IMR-90 (cell line): ENCODE measurements around the gene SPAG9. TPM values are rescaled to one million over a fixed set of nuclear protein-coding genes. Genes with fewer than 3 reads are reported as not detected.

Experiments
- ATAC-seq: fragments of 200-7000 bp; cut with Tn5 transposase; 2 replicates; pipeline ENCODE4 v1.9.1; 2020; ENCODE audit warnings: low read depth, mild to moderate bottlenecking, moderate library complexity
- BruUV-seq: library from RNA; stranded (reverse); fragments of 400-500 nt; replicated peaks from 2 replicates; lab custom pipeline; 2021; lab: Mats Ljungman, UMichigan
- CTCF ChIA-PET: fragments of 300-600 bp; formaldehyde crosslinking; extraction: SDS; loops from one replicate; lab custom pipeline; 2021; ENCODE audit warnings: antibody characterized with exemption; lab: Yijun Ruan, JAX
- POLR2A ChIA-PET: fragments of 300-600 bp; sonication (Branson Sonifier 250); formaldehyde crosslinking; loops from one replicate; lab custom pipeline; 2022; ENCODE audit warnings: antibody characterized with exemption; ENCODE audit not compliant: unreplicated experiment; lab: Charles Lee
- DNase-seq: peaks from one replicate; pipeline ENCODE4 v3.0.0; 2013
- H2AFZ ChIP-seq: replicated peaks from 2 replicates; pipeline ENCODE3; 2013; ENCODE audit warnings: low read length, mild to moderate bottlenecking; ENCODE audit not compliant: poor library complexity
- H2AK5ac ChIP-seq: 2 replicates; pipeline ENCODE4 v1.6.1; 2013; ENCODE audit warnings: low read depth, low read length, inconsistent platforms
- H2AK9ac ChIP-seq: replicated peaks from 2 replicates; pipeline ENCODE3; 2013; ENCODE audit warnings: mild to moderate bottlenecking, low read depth, low read length, moderate library complexity; ENCODE audit not compliant: poor library complexity
- H2BK120ac ChIP-seq: 2 replicates; pipeline ENCODE4 v1.6.1; 2013; ENCODE audit warnings: low read depth, low read length, inconsistent platforms
- H2BK15ac ChIP-seq: 3 replicates; pipeline ENCODE4 v1.6.1; 2013; ENCODE audit warnings: low read depth, low read length, inconsistent platforms
- H2BK20ac ChIP-seq: 2 replicates; pipeline ENCODE4 v1.6.1; 2013; ENCODE audit warnings: low read depth, mild to moderate bottlenecking, inconsistent platforms, low read length, moderate library complexity
- H2BK5ac ChIP-seq: 2 replicates; pipeline ENCODE4 v1.6.1; 2013; ENCODE audit warnings: mild to moderate bottlenecking, low read depth, low read length, inconsistent platforms; ENCODE audit not compliant: poor library complexity, severe bottlenecking
- H3K14ac ChIP-seq: replicated peaks from 2 replicates; pipeline ENCODE4 v1.6.1; 2013; ENCODE audit warnings: low read depth, low read length, inconsistent platforms
- H3K18ac ChIP-seq: 2 replicates; pipeline ENCODE4 v1.6.1; 2013; ENCODE audit warnings: low read depth, low read length, control low read depth
- H3K23ac ChIP-seq: 2 replicates; pipeline ENCODE4 v1.6.1; 2013; ENCODE audit warnings: low read depth, low read length, inconsistent platforms
- H3K27ac ChIP-seq: 2 replicates; pipeline ENCODE4 v1.5.1; 2013; ENCODE audit warnings: mild to moderate bottlenecking, control low read depth, low read length; ENCODE audit not compliant: insufficient read depth
- H3K27me3 ChIP-seq: 2 replicates; pipeline ENCODE4 v1.6.1; 2013; ENCODE audit warnings: low read length; ENCODE audit not compliant: control insufficient read depth, insufficient read depth
- H3K36me3 ChIP-seq: 2 replicates; pipeline ENCODE4 v1.6.1; 2013; ENCODE audit warnings: low read length, mixed read lengths; ENCODE audit not compliant: control insufficient read depth, insufficient read depth
- H3K4ac ChIP-seq: 2 replicates; pipeline ENCODE4 v1.6.1; 2013; ENCODE audit warnings: low read depth, low read length, inconsistent platforms
- H3K4me1 ChIP-seq: 2 replicates; pipeline ENCODE4 v1.6.1; 2013; ENCODE audit warnings: low read length, mixed read lengths; ENCODE audit not compliant: control insufficient read depth, insufficient read depth
- H3K4me2 ChIP-seq: 2 replicates; pipeline ENCODE4 v1.6.1; 2013; ENCODE audit warnings: low read depth, mild to moderate bottlenecking, control low read depth, low read length, moderate library complexity
- H3K4me3 ChIP-seq: 2 replicates; pipeline ENCODE4 v1.5.1; 2013; ENCODE audit warnings: low read depth, mild to moderate bottlenecking, control low read depth, low read length, moderate library complexity; ENCODE audit not compliant: insufficient read depth
- H3K56ac ChIP-seq: 2 replicates; pipeline ENCODE4 v1.6.1; 2013; ENCODE audit warnings: low read length, inconsistent platforms; ENCODE audit not compliant: insufficient read depth; ENCODE audit errors: extremely low read depth
- H3K79me1 ChIP-seq, 2 experiments: 2 replicates each; pipeline ENCODE4 v1.6.1; 2013; ENCODE audit warnings: low read length in 2 of 2, inconsistent platforms in 1 of 2, low read depth in 1 of 2
- H3K9ac ChIP-seq: 2 replicates; pipeline ENCODE4 v1.6.1; 2013; ENCODE audit warnings: low read depth, low read length, control low read depth
- H3K9me1 ChIP-seq: 2 replicates; pipeline ENCODE4 v1.6.1; 2013; ENCODE audit warnings: low read length, inconsistent platforms; ENCODE audit not compliant: insufficient read depth
- H3K9me3 ChIP-seq: 2 replicates; pipeline ENCODE4 v1.6.1; 2013; ENCODE audit warnings: low read length; ENCODE audit not compliant: control insufficient read depth, insufficient read depth
- H4K20me1 ChIP-seq: 2 replicates; pipeline ENCODE4 v1.6.1; 2013; ENCODE audit warnings: low read length, inconsistent platforms; ENCODE audit not compliant: insufficient read depth
- H4K5ac ChIP-seq: 2 replicates; pipeline ENCODE4 v1.6.1; 2013; ENCODE audit warnings: mild to moderate bottlenecking, low read depth, low read length, control low read depth
- H4K8ac ChIP-seq, 2 experiments: 2 replicates each; pipeline ENCODE4 v1.6.1; 2013; ENCODE audit warnings: low read depth in 2 of 2, low read length in 2 of 2, control low read depth in 1 of 2, inconsistent platforms in 1 of 2
- H4K91ac ChIP-seq: 2 replicates; pipeline ENCODE4 v1.6.1; 2013; ENCODE audit warnings: low read depth, low read length, inconsistent platforms; ENCODE audit not compliant: insufficient read depth
- MAFK ChIP-seq: IDR thresholded peaks from 2 replicates; pipeline ENCODE4 v1.6.1; 2012; ENCODE audit warnings: low read depth, low read length, improper control_type of control experiment
- WGBS, 2 experiments: methylation state at CpG; one replicate each; pipeline versions ENCODE4 v1.1.5 to v1.1.7; 2013; ENCODE audit warnings: missing lambda C conversion rate in 2 of 2; ENCODE audit not compliant: insufficient read length in 1 of 2; ENCODE audit errors: extremely low coverage in 2 of 2; 5-methylcytosine and 5-hydroxymethylcytosine counted together
- dilution Hi-C: fragments of 300-500 bp; cut with HindIII; formaldehyde crosslinking; loops from one replicate; pipeline ENCODE4 v1.14.3; 2018; ENCODE audit warnings: low sequenced_read_pairs; ENCODE audit not compliant: unreplicated experiment
- in situ Hi-C: fragments of 300-500 bp; cut with MboI; formaldehyde crosslinking; loops from 3 replicates; pipeline ENCODE4 v1.14.3; 2019; ENCODE audit warnings: low sequenced_read_pairs, inconsistent platforms, mixed read lengths
- intact Hi-C: fragments of 100-400 bp; cut with micrococcal nuclease; formaldehyde crosslinking; loops from 2 replicates; pipeline ENCODE4 v1.10.0; 2022
- polyA plus RNA-seq, 3 experiments: library from polyadenylated mRNA; depleted of rRNA; stranded (reverse); fragments of >200 nt; gene quantifications; 2 replicates each; pipeline ENCODE4 v1.2.3, GENCODE V29; 2012; ENCODE audit warnings: low replicate concordance in 1 of 3
- total RNA-seq: library from RNA; depleted of rRNA; stranded (reverse); fragments of >200 nt; gene quantifications from 2 replicates; pipeline ENCODE4 v1.2.3, GENCODE V29; 2012

Gene SPAG9
- total and polyA plus RNA-seq, 2 of the 4 experiments (the other 2 are of a cell fraction) = 26.7 to 75.5 TPM

- CTCF ChIA-PET = interaction anchor here (0.5 to 2.6 kb wide), 3 partner anchors 9 to 239 kb away, joined by 3 to 21 read pairs (median 3); no protein-coding TSS in a partner anchor
- peak overlapping the region; percentile 97 for H2BK5ac ChIP-seq
- dilution Hi-C loops = no loop called here
- H3K9ac ChIP-seq = no peak overlapping the region
- no peak overlapping the region for H2AFZ ChIP-seq
- no peaks in the 10 kb centered on the region for H4K20me1 ChIP-seq
- peak overlapping the region; percentile 98 for H3K4ac ChIP-seq
- H2BK20ac ChIP-seq = peak overlapping the region; percentile 98
- H3K23ac ChIP-seq = no peak overlapping the region
- WGBS, 2 experiments = no CpG with 5 or more reads among the region's 8 CpGs
- H3K14ac ChIP-seq = peak overlapping the region; percentile 94; the same call in 1 of the 2 replicates
- ATAC-seq (no peak), DNase-seq (no peak)
- in situ Hi-C loops = loop anchor here (5.0 to 10.0 kb wide), 3 partner anchors 93 to 411 kb away; partner anchors contain the start of gene SPATA20
- H3K4me1 ChIP-seq = peaks cover 24% of the 10 kb centered on the region
- H3K27ac ChIP-seq = no peak overlapping the region
- H3K9me3 ChIP-seq = no peaks in the 10 kb centered on the region
- H2AK9ac ChIP-seq = no peak overlapping the region
- no peak overlapping the region for H3K4me2 ChIP-seq
- H2AK5ac ChIP-seq = peak overlapping the region; percentile 97
- no peak overlapping the region for H3K56ac ChIP-seq
- peak overlapping the region; percentile 99; the same call in 1 of the 2 replicates for H4K91ac ChIP-seq
- no peaks in the 10 kb centered on the region for H3K27me3 ChIP-seq
- H3K36me3 ChIP-seq = peaks cover 4% of the 10 kb centered on the region; the same call in 1 of the 2 replicates
- H2BK120ac ChIP-seq = peak overlapping the region; percentile 98
- H4K5ac ChIP-seq = peak overlapping the region; percentile 95; the same call in 1 of the 2 replicates
- H3K4me3 ChIP-seq = no peak overlapping the region
- no peak for TF ChIP-seq MAFK
- BruUV-seq = no TSS peak
- H3K9me1 ChIP-seq = peaks cover 23% of the 10 kb centered on the region
- H3K79me1 ChIP-seq = peaks cover 0 to 16% of the 10 kb centered on the region in 2 experiments; a peak in 2 of 4 replicates
- peak overlapping the region; percentile 68; the same call in 2 of the 3 replicates for H2BK15ac ChIP-seq
- H4K8ac ChIP-seq = peak overlapping the region in 1 of 2 experiments; percentile 14; a peak in 2 of 4 replicates
- intact Hi-C loops = loop anchor here (1.0 to 10.0 kb wide), 2 partner anchors 172 to 411 kb away; partner anchors contain the start of gene SPATA20
- POLR2A ChIA-PET = interaction anchor here (0.6 kb wide), 1 partner anchor 104 kb away, joined by 4 read pairs; no protein-coding TSS in a partner anchor
- H3K18ac ChIP-seq = no peak overlapping the region
These were observed 165.0 kb downstream of the SPAG9 start for GRCh38 chr17:50955667-50956120.
